Naive B cell (primary cell): ENCODE results near the gene MIB1. TPM values are rescaled to one million over a fixed set of nuclear protein-coding genes. Genes with fewer than 3 reads are reported as not detected.

ENCODE experiments used
- ATAC-seq, 2 donors: fragments of 150-1000 bp; cut with Tn5 transposase; 2 replicates each; pipeline ENCODE4 v1.10.0; 2021; ENCODE audit warnings: low read depth in 2 of 2, mild to moderate bottlenecking in 2 of 2, moderate library complexity in 2 of 2
- DNase-seq: peaks from one replicate; pipeline ENCODE4 v3.0.0; 2022
- H3K27ac Mint-ChIP-seq, 6 donors: one replicate each; pipeline ENCODE4 v1.8.0; 2020 to 2022; ENCODE audit warnings: mild to moderate bottlenecking in 6 of 6, mixed read lengths in 6 of 6, moderate library complexity in 5 of 6, inconsistent platforms in 2 of 6
- H3K27me3 Mint-ChIP-seq, 3 donors: one replicate each; pipeline ENCODE4 v1.8.0; 2021 to 2022; ENCODE audit warnings: mixed read lengths in 3 of 3, mild to moderate bottlenecking in 1 of 3
- H3K36me3 Mint-ChIP-seq, 2 donors: one replicate each; pipeline ENCODE4 v1.8.0; 2020 to 2022; ENCODE audit warnings: mixed read lengths in 2 of 2, inconsistent platforms in 1 of 2, mild to moderate bottlenecking in 1 of 2
- H3K4me1 Mint-ChIP-seq, 3 donors: one replicate each; pipeline ENCODE4 v1.8.0; 2020 to 2022; ENCODE audit warnings: mixed read lengths in 3 of 3, inconsistent platforms in 1 of 3, mild to moderate bottlenecking in 1 of 3, moderate library complexity in 1 of 3
- H3K4me3 Mint-ChIP-seq, 8 donors: one replicate each; pipeline ENCODE4 v1.8.0; 2020 to 2022; ENCODE audit warnings: mild to moderate bottlenecking in 8 of 8, mixed read lengths in 8 of 8, moderate library complexity in 8 of 8, inconsistent platforms in 2 of 8
- H3K9me3 Mint-ChIP-seq, 7 donors: one replicate each; pipeline ENCODE4 v1.8.0; 2020 to 2022; ENCODE audit warnings: mixed read lengths in 7 of 7, mild to moderate bottlenecking in 5 of 7, inconsistent platforms in 2 of 7, moderate library complexity in 1 of 7
- polyA plus RNA-seq, 6 donors: library from polyadenylated mRNA; unstranded; fragments of 300-500 nt; fragmentation: Illumina TruSeq; gene quantifications; one replicate each; pipeline ENCODE4 v1.2.3, GENCODE V29; 2021; ENCODE audit warnings: low read depth in 6 of 6

The MIB1 gene
- polyA plus RNA-seq, 6 donors from 2014 or later = 2.6 to 6.1 (median 4.1) TPM

DNA sequence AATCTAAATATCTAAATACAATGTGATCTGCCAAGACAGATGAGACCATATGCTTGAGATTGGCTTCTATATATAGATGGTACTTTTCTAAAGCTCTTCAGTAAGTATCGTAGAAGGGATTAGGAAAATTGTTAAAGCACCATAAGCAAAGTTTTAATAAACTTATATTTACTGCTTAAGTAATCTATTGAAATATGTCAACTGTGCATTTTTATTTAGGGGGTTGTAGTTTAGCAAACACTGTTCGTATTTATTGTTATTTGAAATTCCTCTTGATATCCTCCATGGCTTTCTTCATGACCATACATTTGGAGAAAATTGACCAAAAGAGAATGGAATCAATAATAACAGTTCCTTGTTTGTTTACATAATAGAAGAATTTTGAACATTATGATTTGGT, 102.7 kb downstream of the MIB1 start:
- Mint-ChIP-seq H3K9me3 (no peaks in the 10 kb centered on the region), H3K4me3 (no peak overlapping the region), H3K27me3 (no peaks in the 10 kb centered on the region), H3K36me3 (peaks cover 7 to 17% of the 10 kb centered on the region in 2 donors), H3K4me1 (no peaks in the 10 kb centered on the region), H3K27ac (no peak overlapping the region)
- no peak for ATAC-seq
- no peak for DNase-seq

DNA sequence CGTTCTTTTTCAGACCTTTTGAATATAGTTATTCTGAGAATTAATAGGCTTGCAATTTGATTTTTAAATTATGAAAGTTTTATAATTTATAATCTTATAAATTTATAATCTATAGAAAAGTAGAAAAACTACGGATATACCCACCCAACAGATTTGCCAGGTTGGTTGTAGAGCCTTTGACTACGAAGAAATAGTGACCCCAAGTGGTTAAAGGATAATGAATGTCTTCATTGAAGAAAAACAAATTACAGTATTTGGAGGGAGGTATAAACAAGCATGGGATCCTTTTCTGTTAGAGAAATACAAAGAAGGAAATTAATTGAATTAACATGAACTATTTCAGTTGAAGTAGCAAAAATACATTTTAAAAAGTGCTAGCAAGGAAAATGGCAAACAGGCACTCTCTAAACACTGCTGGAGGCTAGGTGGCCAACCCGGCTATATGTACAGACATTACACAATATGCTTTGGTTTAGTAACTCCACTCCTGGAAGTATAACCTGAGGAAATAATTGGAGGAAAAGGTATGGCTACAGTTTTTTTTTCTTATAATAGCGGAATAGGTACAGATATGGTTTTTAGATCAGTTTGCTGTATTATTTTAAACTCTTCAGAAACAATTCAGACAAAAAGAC, 110.9 kb downstream of the MIB1 start:
- Mint-ChIP-seq H3K4me3 (no peak overlapping the region), H3K4me1 (peaks cover 9 to 15% (median 13%) of the 10 kb centered on the region in 3 donors), H3K27ac (peak overlapping the region in 2 of 6 donors; percentile 44 to 57), H3K9me3 (no peaks in the 10 kb centered on the region), H3K27me3 (no peaks in the 10 kb centered on the region), H3K36me3 (peaks cover 0 to 15% of the 10 kb centered on the region in 2 donors)
- no peak for ATAC-seq
- no peak for DNase-seq

DNA sequence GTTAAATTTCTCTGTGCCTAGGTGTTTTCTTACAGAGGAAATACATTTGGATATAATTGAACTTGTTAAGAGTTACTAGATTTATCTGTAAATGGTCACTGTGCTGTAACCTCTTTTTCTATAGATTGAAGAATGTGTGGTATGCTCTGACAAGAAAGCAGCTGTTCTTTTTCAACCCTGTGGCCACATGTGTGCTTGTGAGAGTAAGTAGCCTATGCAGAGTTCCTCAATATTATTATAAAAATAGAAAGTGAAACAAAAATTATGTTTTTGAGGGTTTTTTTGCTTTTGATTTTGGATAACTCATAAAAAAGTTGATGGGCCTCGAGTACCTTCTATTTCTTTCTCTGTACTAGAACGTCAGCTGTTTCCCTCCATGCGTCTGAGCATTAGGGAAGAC, 112.4 kb downstream of the MIB1 start:
- no peaks in the 10 kb centered on the region for H3K27me3 Mint-ChIP-seq
- H3K4me3 Mint-ChIP-seq = peak overlapping the region in 4 of 8 donors; percentile 5 to 62 (median 15)
- H3K27ac Mint-ChIP-seq = peak overlapping the region in 5 of 6 donors; percentile 5 to 80 (median 47)
- no peaks in the 10 kb centered on the region for H3K9me3 Mint-ChIP-seq
- peak; percentile 12 for DNase-seq
- H3K36me3 Mint-ChIP-seq = peaks cover 8 to 16% of the 10 kb centered on the region in 2 donors
- peak; percentile 77 to 79 for ATAC-seq
- H3K4me1 Mint-ChIP-seq = peaks cover 13 to 23% (median 13%) of the 10 kb centered on the region in 3 donors

- H3K27me3 Mint-ChIP-seq = no peaks in the 10 kb centered on the region
- peak overlapping the region in 1 of 6 donors; percentile 80 for H3K27ac Mint-ChIP-seq
- peaks cover 13 to 23% (median 14%) of the 10 kb centered on the region in 3 donors for H3K4me1 Mint-ChIP-seq
- no peak overlapping the region for H3K4me3 Mint-ChIP-seq
- H3K9me3 Mint-ChIP-seq = no peaks in the 10 kb centered on the region
- H3K36me3 Mint-ChIP-seq = peaks cover 9 to 18% of the 10 kb centered on the region in 2 donors
- DNase-seq = no peak
- no peak for ATAC-seq
Observed at GRCh38 chr18:21853775-21854552, 113.4 kb downstream of the MIB1 start.

DNA sequence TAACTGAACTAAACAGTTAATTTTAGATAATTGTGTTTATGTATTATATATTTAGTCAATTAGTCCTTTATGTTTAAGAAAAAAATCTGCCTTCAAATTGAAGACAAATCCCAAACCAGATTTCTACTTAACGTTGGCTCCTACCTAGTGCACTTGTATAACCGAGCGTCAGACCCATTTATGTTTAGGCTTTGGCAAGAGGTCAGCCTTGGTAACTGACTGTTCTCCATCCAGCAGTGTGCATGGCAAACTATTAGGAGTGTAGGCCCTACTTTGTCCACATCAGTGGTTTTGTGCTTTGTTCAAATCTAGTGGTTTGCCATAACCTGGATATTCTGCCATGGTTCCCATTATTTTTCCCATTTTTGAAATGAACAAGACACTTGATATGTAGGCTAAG, 114.8 kb downstream of the MIB1 start:
- peaks cover 21 to 23% of the 10 kb centered on the region in 2 donors for H3K36me3 Mint-ChIP-seq
- ATAC-seq = no peak
- H3K9me3 Mint-ChIP-seq = no peaks in the 10 kb centered on the region
- H3K27me3 Mint-ChIP-seq = no peaks in the 10 kb centered on the region
- DNase-seq = no peak
- H3K4me1 Mint-ChIP-seq = peaks cover 13 to 23% (median 14%) of the 10 kb centered on the region in 3 donors
- no peak overlapping the region for H3K4me3 Mint-ChIP-seq
- H3K27ac Mint-ChIP-seq = no peak overlapping the region

- H3K27ac Mint-ChIP-seq = peak overlapping the region in 3 of 6 donors; percentile 24 to 69 (median 32)
- no peaks in the 10 kb centered on the region for H3K9me3 Mint-ChIP-seq
- no peaks in the 10 kb centered on the region for H3K27me3 Mint-ChIP-seq
- H3K36me3 Mint-ChIP-seq = peaks cover 24 to 31% of the 10 kb centered on the region in 2 donors
- no peak overlapping the region for H3K4me3 Mint-ChIP-seq
- ATAC-seq = peak in 1 of 2 donors; percentile 28
- H3K4me1 Mint-ChIP-seq = peaks cover 3 to 11% (median 6%) of the 10 kb centered on the region in 3 donors
- DNase-seq = no peak
Observed at GRCh38 chr18:21857871-21858270, 117.3 kb downstream of the MIB1 start.

DNA sequence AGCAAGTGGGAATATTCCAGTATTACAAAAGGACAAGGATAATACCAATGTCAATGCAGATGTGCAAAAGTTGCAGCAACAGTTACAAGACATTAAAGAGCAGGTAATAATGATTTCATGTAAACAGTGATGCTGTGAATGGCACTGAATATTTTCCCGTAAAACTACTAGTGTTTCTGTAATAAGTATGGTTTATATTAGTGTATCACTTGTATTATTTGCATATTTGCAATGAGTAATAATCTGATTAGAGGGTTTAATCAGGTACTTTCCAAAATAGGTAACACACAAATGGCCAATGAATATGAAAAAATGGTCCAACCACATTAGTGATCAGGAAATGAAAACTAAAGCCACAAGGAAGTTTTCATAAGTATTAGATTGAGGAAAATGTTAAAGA, 118.0 kb downstream of the MIB1 start:
- Mint-ChIP-seq H3K4me3 (no peak overlapping the region), H3K27ac (no peak overlapping the region), H3K9me3 (no peaks in the 10 kb centered on the region), H3K27me3 (no peaks in the 10 kb centered on the region), H3K4me1 (peaks cover 0 to 8% (median 5%) of the 10 kb centered on the region in 3 donors), H3K36me3 (peaks cover 27 to 32% of the 10 kb centered on the region in 2 donors)
- ATAC-seq = no peak
- no peak for DNase-seq

- Mint-ChIP-seq H3K36me3 (peaks cover 14% of the 10 kb centered on the region in 2 donors), H3K27me3 (no peaks in the 10 kb centered on the region), H3K27ac (no peak overlapping the region), H3K4me1 (no peaks in the 10 kb centered on the region), H3K4me3 (no peak overlapping the region), H3K9me3 (no peaks in the 10 kb centered on the region)
- ATAC-seq = no peak
- no peak for DNase-seq
Observed at GRCh38 chr18:21864386-21864785, 123.8 kb downstream of the MIB1 start.

GRCh38 chr18:21865043-21865442, 124.5 kb downstream of the MIB1 start:
- no peaks in the 10 kb centered on the region for H3K9me3 Mint-ChIP-seq
- no peak overlapping the region for H3K4me3 Mint-ChIP-seq
- DNase-seq (no peak), ATAC-seq (no peak)
- peaks cover 7 to 9% of the 10 kb centered on the region in 2 donors for H3K36me3 Mint-ChIP-seq
- no peaks in the 10 kb centered on the region for H3K27me3 Mint-ChIP-seq
- no peak overlapping the region for H3K27ac Mint-ChIP-seq
- H3K4me1 Mint-ChIP-seq = no peaks in the 10 kb centered on the region

DNA sequence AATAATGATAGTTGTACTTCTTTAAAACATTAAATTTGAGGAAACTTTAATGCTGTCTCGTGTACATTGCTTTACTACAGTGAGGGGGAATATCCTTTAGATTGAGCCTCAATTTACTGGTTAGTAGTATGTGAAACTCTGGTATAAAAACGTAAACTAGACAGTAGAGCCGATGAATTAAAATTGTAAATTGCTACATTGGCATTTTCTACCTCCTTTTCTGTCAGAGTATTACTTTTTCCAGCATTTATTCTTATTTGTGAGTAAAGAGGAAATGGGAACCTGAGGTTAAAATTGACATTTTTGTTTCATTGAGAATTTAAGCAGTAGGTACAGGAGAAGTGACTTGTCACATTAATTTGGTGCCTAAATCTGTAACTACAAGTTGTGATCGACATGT, 128.2 kb downstream of the MIB1 start:
- Mint-ChIP-seq H3K27ac (no peak overlapping the region), H3K27me3 (no peaks in the 10 kb centered on the region), H3K36me3 (no peaks in the 10 kb centered on the region), H3K4me3 (no peak overlapping the region), H3K9me3 (peaks cover 0 to 2% (median 0%) of the 10 kb centered on the region in 7 donors), H3K4me1 (no peaks in the 10 kb centered on the region)
- DNase-seq (no peak), ATAC-seq (no peak)

- H3K36me3 Mint-ChIP-seq = no peaks in the 10 kb centered on the region
- no peak overlapping the region for H3K4me3 Mint-ChIP-seq
- ATAC-seq (no peak), DNase-seq (no peak)
- H3K4me1 Mint-ChIP-seq = no peaks in the 10 kb centered on the region
- peaks cover 9 to 29% (median 16%) of the 10 kb centered on the region in 3 donors for H3K27me3 Mint-ChIP-seq
- H3K9me3 Mint-ChIP-seq = peaks cover 2 to 15% (median 8%) of the 10 kb centered on the region in 7 donors
- no peak overlapping the region for H3K27ac Mint-ChIP-seq
Observed at GRCh38 chr18:21889570-21889969, 149.0 kb downstream of the MIB1 start.

DNA sequence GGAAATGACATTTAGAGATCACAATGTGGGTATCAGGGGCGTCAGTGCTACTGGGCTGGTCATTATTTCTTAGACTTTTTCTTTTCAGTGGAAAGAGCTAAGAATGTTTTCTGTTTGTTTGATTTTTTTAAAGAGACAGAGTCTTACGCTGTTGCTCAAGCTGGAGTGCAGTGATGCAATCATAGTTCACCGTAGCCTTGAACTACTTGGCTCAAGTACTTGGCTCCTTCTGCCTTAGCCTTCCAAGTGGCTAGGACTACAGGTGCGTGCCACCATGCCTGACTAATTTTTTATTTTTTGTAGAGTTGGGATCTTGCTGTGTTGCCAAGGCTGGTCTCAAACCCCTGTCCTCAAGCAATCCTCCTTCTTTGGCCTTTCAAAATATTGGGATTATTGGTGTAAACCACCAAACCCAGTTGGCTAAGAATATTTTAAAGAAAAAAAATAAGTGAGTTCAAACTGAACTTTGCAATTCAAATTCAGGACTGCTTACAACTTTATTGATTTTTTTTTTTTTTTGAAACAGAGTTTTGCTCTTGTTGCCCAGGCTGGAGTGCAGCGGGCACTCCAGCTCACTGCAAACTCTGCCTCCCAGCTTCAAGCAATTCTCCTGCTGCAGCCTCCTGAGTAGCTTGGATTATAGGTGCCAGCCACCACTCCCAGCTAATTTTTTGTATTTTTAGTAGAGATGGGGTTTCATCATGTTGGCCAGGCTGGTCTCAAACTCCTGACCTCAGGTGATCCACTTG, 154.2 kb downstream of the MIB1 start:
- no peaks in the 10 kb centered on the region for H3K36me3 Mint-ChIP-seq
- ATAC-seq (no peak), DNase-seq (no peak)

GRCh38 chr18:21896732-21897336, 156.2 kb downstream of the MIB1 start:
- H3K9me3 Mint-ChIP-seq = peaks cover 0 to 8% (median 0%) of the 10 kb centered on the region in 7 donors
- DNase-seq (no peak), ATAC-seq (no peak)
- peaks cover 15 to 38% (median 19%) of the 10 kb centered on the region in 3 donors for H3K27me3 Mint-ChIP-seq
- H3K4me3 Mint-ChIP-seq = no peak overlapping the region
- H3K4me1 Mint-ChIP-seq = peaks cover 7 to 10% (median 7%) of the 10 kb centered on the region in 3 donors
- H3K27ac Mint-ChIP-seq = no peak overlapping the region
- no peaks in the 10 kb centered on the region for H3K36me3 Mint-ChIP-seq

More for the DNA sequence above, 154.2 kb downstream of the MIB1 start:
- Mint-ChIP-seq H3K4me3 (no peak overlapping the region), H3K27me3 (peaks cover 17 to 40% (median 20%) of the 10 kb centered on the region in 3 donors), H3K27ac (no peak overlapping the region), H3K9me3 (peaks cover 0 to 12% (median 5%) of the 10 kb centered on the region in 7 donors), H3K4me1 (peaks cover 7 to 10% (median 7%) of the 10 kb centered on the region in 3 donors)
